Epithelial cell of esophagus (primary cell): ENCODE data around the gene CACNA1A.
A peak's percentile ranks its signal among the peaks of the same experiment; 100 is the strongest.

Experiments
- DNase-seq: peaks from one replicate; pipeline ENCODE4 v3.0.0; 2010; ENCODE audit warnings: low read depth
- H3K4me3 ChIP-seq: 2 replicates; pipeline ENCODE4 v1.5.1; 2011; ENCODE audit warnings: mild to moderate bottlenecking, low read length, control low read depth
- TF ChIP-seq, protein P1 (sequence below): IDR thresholded peaks from 2 replicates; pipeline ENCODE4 v1.5.1; 2011; ENCODE audit warnings: low read depth, mild to moderate bottlenecking, low read length, control low read depth, inconsistent platforms; ENCODE audit not compliant: insufficient read depth; ENCODE audit errors: missing control alignments

CACNA1A gene

DNA sequence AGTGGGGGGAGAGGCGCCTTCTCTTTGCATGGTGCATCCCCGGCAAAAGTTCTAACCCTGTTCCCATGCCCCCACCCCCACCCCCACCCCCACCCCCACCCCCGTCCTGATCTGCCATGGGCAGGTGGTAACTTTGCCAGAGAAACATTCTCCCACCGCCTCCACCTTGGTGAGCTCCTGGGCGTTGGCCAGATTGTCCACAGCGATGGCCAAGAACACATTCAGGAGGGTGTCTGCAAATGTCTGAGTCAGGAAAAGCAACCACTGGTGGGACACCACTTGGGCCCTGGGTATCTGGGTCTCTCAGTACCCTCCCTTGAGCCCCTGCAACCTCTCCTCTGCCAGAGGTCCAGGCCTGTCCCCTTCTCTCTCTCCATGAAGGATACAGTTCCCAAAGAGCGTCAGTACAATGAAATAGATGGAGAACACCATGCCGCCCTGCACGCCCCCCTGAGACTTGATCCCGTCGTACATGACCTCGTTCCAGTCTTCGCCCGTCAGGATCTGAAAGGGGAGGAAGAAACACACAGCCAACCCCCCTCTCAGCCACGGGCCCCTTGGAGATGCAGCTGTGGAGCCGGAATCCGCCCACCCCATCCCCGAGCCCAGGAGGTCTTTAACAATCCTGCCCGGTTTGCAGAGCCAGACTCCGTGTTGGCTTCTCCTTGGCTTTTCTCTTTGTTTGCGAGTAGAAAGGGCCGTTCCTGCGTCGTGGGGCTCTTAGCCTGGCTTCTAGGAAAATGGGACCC, 202.7 kb downstream of the CACNA1A start:
- TF ChIP-seq, protein P1, sequence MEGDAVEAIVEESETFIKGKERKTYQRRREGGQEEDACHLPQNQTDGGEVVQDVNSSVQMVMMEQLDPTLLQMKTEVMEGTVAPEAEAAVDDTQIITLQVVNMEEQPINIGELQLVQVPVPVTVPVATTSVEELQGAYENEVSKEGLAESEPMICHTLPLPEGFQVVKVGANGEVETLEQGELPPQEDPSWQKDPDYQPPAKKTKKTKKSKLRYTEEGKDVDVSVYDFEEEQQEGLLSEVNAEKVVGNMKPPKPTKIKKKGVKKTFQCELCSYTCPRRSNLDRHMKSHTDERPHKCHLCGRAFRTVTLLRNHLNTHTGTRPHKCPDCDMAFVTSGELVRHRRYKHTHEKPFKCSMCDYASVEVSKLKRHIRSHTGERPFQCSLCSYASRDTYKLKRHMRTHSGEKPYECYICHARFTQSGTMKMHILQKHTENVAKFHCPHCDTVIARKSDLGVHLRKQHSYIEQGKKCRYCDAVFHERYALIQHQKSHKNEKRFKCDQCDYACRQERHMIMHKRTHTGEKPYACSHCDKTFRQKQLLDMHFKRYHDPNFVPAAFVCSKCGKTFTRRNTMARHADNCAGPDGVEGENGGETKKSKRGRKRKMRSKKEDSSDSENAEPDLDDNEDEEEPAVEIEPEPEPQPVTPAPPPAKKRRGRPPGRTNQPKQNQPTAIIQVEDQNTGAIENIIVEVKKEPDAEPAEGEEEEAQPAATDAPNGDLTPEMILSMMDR = no peak
- no peak for DNase-seq
- H3K4me3 ChIP-seq = no peak overlapping the region

DNA sequence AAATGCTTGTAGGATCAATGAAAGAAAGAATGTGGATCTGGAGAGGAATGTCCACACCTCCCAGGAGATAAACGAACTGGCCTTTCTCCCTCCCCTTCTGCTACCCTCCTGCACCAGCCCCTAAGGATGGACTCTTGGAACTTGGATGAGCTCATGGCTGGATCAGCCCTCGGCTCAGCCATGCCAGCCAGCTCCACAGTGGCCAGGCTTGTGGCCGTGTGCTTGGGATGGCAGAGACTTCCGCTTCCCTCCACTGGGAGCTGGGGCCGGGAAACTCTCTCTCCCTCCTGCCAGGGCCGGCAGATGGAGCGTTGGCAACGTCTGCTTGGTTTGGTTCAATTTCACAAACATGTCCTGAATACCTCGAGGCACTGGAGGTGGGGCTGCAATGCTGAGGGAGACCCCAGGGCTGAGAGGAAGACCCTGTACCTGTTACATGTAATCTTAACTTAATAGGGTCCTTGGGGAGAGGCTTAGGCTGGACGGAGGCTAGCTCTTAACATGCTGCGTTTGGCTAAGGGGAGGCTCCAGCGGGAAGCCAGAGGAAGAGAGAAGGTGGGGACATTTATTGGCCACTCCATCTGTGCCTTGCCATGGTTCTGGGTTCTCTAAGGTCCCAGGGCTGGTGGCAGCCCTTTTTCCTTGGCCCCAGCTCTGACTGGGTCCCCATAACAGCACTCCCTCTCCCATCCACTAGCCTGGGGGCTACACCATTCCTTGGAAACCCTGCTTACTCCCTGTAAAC, 203.6 kb downstream of the CACNA1A start:
- no peak overlapping the region for H3K4me3 ChIP-seq
- no peak for DNase-seq
- TF ChIP-seq, protein P1 = no peak

DNA sequence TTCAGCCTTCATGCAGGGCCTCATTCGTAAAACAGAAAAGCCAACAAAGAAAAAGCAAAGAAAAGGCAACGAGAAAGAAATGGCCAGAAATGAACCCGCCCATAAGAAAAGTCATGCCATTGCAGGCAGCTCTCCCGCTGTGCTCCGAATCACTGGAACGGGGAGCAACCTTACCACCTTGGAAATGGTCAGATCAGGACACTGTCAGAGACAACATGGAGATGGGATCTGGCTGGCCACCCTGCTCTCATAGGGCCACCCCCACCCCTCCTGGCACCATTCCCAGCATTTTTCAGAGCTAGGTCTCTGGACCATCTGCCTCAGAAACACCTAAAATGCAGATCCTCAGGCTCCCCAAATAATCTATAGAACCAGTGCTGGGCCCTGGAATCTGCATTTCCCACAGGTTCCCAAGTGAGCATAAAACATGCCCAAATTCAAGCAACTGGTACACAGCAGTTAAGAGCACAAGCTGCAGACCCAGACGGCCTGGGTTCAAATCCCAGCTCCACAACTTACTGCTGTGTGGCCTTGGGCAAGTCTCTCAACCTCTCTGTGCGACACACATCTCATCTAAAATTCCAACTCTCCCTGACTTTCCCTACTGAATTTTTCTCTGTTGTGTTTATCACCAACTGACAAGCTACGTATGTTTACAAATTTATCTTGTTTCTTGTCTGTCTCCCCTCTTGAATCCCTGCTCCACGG, 204.5 kb downstream of the CACNA1A start:
- H3K4me3 ChIP-seq = no peak overlapping the region
- no peak for DNase-seq
- TF ChIP-seq, protein P1 = no peak

DNA sequence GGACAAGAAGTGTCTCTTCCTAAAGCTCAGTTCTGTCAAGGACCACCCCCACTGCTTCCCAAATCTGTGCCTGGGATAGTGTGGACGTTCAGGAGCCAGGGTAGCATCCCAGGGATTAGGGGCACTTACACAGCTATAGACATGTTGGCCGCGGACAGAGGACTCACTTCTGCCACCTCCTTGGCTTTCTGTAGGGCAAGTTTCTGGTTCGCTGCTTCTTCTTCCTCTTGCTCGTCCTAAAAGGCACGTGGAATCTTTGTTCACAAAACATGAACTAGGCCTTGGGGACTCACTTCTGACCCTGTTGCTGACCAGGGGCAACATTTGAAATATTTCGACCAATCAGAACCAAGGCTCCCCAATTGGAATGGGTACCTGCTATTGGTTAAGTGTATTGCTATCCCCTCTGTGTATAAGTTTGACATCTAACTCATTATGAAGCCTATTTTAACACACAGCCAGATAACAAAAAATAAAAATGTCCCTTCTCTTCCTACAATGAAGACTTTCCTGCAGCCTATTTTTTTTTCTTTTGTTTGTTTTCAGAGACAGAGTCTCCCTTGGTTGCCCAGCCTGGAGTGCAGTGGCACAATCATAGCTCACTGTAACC, 205.8 kb downstream of the CACNA1A start:
- DNase-seq = no peak
- H3K4me3 ChIP-seq = no peak overlapping the region
- TF ChIP-seq, protein P1 = no peak

DNA sequence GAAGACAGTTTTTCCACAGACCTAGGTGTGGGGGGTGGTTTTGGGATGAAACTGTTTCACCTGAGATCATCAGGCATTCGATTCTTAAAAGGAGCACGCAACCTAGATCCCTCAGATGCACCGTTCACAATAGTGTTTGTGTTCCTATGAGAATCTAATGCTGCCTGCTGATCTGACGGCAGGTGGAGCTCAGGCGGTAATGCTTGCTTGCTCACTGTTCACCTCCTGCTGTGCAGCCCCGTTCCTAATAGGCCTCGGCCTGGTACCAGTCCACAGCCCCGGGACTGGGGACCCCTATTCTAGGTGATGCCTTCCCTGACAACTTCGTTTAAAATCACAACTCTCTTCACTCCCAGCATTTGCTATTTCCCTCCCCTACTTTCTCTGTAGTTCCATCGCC, 206.4 kb downstream of the CACNA1A start:
- peak; percentile 4 for DNase-seq
- H3K4me3 ChIP-seq = no peak overlapping the region
- TF ChIP-seq, protein P1 = peak; percentile 35

DNA sequence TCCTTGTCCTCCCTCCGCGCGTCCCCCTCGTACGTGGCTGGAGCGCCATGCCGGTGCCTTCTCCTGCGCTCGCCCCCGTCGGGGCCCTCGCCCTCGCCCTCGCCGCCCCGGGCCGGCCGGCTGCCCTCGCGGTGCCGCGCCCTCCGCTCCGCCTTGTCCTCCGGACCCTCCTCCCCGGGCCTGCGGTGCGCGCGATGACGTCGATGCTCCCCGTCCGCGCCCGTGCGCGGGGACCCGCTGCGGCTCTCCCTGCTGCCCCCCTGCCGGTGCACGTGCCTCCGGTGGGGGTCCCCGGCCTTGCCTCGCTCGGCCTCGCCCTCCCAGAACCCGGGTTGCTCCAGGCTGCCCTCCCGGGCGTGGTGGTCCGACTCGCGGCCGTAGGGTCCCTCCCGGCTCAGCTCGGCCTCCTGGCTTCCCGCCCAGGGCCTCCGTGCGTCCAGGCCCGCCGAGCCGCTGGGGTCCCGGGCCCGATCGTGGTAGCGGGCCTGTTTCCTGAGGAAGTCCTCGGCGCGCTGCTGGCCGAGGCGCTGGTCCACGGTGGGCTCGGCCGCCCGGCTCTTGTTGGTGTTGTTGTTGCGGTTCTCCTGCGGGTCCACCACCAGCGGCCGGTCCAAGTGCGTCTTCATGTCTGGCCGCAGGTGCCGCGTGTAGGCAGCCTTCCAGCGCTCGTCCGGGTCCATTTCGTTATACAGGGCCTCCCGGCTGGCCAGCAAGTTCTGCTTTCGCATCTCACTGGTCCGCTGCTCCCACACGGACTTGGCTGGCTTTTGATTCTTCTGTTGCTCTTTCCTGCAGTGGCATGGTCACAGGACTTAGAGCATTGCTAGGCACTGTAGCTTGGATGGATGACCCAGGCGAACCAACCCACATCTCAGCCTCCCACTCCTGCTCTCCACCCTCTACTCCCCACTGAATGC, 207.5 kb downstream of the CACNA1A start:
- H3K4me3 ChIP-seq = no peak overlapping the region
- TF ChIP-seq, protein P1 = no peak
- DNase-seq = no peak
